GM21528 (cell line): ENCODE data around the gene CYP26B1.

Experiments
- ATAC-seq: cut with Tn5 transposase; IDR thresholded peaks from one replicate; pipeline ENCODE4 v1.9.1; 2021; ENCODE audit warnings: mild to moderate bottlenecking, moderate library complexity; ENCODE audit not compliant: unreplicated experiment, low FRiP score

The CYP26B1 gene

DNA sequence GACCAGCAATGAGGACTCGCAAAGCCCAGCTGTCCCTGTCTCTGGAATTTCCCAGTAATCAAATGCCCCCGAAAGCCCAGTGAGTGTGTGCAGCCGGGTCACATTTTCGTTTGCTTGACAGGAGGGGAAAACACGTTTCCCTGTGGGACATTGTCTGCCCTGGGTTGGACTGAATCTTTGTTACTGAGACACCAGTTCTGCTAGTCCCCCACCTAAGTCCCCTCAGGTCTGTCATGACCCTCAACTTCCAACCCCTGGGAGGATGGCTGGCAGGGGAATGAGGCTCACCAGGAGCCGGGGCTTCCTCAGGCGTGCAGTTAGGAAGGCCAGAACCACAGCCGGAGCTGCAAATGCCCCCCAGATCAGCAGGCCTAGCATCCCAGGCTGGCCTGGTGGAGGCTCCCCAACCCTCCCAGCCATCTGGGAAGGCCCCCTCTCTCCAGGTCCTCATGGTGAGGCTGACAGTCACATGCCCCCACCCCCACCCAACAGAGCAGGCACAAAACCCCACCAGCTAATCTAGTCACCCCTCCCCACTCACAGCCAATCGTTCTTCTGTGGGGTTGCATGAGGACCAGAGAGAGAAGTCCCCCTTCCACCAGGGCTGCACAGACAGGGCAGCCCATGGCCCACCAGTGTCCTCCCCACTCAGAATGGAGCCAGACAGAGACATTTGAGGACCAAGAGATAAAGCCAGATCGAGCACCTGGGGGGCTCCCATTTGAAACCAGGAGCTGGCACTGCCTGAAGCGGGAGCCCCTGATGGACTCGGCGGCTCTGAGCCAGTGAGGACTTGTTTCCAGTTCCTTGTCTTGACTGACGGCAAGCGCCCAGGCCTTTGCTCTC is 33.6 kb downstream of the CYP26B1 start:
- no peak for ATAC-seq

DNA sequence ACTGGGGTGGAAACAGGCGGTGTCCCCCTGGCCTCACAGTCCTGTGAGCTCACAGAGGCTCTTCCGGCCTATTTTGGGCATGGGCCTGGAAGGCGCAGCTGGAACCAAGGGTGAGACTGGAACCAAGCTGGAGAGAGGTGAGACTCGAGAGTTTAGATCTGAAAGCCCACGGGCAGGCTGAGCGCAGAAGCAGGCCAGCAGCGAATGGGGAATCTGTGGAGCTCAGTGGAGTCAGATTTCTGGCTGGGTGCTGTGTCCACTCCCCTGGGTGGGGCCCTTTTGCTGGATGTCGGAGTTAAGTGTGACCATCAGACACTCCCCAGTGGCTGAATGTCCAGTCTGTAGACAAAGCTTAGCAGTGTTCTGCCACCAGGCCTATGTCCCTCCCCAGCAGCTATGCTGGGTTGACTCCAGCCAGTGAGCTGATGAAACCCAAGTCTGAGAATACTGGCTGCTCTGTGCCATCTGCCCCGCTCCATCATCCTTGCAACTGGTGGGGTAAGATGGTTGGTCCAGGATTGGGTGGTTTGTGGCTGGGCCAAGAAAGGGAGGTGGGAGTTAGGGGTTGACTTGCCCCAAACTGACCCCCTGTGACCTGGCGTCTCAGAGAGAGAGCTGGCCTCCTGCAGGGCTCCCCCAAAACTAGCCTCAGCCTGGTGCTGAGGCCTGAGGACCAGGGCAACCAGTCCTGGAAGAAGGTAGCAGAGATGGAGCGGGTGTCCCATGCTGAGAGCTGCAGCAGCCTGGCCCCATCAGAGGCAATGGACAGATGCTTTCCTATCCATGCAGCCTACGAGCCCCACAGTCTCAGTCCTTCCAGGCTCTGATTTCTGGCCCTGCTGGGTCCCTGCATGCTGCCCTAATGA is 34.4 kb downstream of the CYP26B1 start:
- ATAC-seq = no peak

DNA sequence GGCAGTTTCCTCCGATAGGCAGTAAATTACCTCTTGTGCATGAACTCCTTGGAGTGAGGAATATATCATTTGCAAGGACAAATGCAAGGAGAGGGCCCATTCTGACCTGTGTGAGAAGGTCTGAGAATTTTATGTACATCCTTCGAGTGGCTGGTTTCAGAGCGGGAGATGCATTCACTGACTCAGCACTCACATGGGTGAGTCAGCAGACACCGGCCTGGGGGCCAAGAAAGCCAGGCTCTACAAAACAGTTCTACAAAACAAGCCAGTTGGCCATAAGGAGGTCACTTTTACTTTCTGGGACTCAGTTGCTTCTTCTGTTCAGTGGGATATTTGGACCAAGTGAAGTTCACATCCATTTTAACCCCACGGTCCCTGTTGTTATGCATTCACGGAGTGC is 35.3 kb downstream of the CYP26B1 start:
- ATAC-seq = no peak

DNA sequence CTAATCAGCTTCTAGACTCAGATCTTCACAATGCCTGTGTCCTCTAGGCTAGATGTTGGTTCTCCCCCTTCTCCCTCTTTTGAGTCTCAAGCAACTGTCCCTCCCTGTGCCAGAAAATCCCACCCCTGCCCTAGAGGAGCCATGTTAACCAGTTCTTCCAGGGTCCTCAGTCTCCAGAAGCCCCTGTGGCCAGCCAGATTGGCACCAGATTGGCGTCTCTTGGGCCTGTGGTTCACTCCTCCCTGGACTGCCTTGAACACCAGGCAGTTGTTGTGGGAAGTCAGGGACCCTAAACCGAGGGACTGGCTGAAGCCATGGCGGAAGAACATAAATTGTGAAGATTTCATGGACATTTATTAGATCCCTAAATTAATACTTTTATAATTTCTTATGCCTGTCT is 36.6 kb downstream of the CYP26B1 start:
- no peak for ATAC-seq

DNA sequence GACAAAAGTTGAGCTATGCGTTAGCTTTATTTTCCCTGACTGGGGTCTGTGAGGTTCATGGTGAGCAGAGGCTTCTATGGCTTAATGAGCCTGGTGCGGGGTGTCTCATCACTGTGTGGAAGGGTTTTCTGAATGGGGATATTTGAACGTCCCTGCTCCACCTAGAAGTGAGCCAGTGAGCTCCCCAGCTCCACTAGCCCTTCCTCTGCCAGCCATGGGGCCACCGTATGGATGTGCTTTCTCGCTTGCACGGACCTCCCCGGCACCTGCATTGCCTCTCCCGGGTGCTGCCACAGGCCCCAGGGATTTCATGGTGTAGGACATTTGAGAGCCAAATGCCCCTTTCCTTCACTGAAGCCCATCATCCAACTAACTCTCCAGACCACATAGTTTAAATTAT is 37.8 kb downstream of the CYP26B1 start:
- ATAC-seq = no peak

DNA sequence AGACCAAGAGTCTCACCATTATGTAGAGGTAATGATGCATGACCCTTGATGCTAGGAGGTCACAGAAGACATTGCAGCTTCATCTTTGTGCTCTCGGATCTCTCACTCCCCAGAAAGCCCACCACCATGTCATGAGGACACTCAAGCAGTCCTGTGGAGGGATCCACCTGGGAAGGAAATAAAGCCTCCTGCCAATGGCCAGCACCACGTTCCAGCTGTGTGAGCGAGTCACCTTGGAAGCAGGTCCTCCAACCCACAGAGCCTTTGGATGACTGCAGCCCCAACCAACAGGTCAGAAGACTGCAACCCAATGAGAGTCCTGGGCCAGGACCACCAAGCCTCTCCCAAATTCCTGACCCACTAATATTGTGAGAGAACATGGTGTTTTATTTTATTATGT is 38.4 kb downstream of the CYP26B1 start:
- ATAC-seq = no peak

DNA sequence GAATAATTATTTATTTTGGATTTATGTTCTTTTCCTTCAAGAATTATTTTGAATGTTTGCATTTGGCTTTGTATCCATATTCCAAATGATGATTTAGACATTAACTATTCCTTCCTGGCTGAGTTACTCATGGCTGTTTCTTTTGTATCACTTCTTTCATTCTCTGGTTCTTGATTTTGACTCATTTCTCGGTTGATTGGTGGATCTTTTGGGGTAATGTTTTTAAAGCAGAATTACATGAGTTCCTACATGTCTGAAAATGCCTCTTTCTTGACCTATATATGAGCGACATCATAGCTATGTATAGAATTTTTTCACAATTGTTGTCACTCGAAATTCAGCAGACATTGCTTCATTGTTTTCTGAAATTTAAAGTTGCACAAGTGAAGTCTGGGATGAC is 39.5 kb downstream of the CYP26B1 start:
- ATAC-seq = no peak

DNA sequence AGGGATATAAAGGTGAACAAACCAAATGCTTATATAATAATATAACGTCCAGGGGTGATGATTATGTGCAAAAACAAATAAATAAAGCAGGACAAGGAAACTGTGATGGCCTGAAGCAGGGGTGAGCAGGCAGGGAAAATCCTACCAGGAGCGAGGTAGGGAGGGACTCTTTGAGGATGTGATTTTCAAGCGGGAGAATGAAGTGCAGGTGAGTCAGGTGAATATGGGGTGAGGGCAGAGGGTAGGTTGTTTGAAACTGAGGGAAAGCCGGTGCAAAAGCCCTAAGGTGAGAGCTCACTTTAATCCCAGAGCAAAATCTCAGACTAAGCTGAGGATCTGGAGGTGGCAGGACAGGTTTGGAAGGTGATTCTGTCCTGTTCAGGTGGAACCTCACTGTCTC is 40.7 kb downstream of the CYP26B1 start:
- ATAC-seq = no peak

DNA sequence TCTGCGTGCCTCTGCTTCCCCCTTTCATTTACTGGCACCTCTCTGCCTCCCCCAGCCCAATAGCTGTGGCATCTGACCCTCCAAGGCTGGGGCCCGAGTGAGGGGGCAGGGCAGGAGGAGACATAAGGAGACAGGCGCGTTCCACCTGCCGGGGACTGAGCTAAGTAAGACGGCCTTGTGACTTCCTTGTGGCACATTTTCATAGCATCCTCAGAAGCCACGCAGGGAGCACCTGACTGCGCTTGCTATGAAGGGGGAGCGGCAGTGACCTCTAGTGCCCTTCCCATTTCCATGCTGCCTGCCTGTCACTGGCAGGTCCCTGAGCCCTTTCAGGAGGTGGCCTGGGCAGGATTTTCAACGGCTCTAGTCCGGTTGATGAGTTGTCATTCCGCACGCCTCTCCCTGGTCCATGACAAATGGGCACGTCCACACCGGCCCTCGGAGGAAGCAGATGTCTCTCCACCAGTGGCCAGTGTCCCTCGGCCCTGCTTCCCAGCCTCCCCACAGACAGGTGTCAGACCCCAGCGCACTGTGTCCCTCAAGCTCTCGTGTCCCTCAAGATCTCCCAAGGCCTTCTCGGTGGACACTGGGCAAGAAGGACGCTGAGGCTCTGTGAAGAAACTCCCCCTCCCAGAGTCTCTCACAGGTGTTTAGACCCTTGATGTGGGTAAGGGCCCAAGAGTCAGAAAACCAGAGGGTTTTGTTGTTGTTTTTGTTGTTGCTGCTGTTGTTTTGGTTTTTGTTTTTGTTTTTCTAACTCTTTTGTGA is 42.7 kb downstream of the CYP26B1 start:
- ATAC-seq = no peak

DNA sequence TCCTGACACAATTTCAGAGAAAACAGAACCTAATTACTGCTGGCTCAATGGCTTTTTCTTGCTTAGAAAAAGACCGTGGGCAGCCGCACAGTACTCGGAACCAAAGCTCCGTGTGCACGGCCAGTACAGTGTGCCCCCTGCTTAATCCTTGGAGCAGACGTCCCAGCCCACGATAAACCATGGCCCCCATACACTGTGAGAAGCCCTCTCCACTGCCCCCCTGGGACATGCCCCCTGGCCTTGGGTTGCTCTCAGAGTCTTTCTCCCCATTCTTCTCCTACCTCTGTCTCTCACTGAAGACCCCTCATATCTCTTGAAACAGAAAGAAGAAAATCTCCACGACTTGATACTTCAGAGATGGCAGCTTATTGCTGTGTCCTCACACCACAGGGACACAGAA is 44.0 kb downstream of the CYP26B1 start:
- ATAC-seq = no peak

DNA sequence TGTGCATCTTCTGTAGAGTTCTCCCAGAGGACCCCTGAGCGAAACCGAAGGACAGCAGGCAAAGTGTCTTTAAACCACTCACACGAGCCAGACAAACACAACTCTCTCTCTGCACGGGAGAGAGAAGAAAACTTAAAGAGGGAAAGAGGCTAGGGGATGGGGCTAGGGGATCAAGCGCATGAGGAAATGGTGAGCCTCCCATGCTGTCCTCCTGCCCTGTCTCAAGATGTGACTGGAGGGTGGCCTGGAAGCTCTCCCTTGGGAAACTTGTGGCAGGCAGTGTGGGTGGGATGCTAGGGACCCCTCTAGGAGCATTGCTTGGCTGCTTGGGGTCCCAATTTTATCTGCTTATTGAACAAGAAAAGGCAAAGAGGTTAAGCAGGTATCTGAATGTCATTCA is 44.5 kb downstream of the CYP26B1 start:
- no peak for ATAC-seq

DNA sequence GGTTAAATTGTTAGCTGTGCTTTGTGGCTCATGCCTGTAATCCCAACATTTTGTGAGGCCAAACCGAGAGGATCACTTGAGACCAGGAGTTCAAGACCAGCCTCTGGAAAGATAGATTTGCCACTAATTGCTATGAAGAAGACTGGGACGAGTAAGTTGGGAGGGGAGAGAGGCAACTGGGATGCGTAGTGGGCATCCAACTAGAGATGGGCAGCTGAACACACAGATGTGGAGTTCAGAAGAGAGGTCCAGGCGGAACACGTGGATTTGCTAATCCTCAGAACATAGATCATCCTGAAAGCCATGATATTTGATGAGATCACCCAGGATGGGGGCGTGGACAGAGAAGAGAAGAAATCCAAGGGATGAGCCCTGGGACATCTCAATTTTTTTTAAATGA is 48.7 kb downstream of the CYP26B1 start:
- ATAC-seq = no peak

DNA sequence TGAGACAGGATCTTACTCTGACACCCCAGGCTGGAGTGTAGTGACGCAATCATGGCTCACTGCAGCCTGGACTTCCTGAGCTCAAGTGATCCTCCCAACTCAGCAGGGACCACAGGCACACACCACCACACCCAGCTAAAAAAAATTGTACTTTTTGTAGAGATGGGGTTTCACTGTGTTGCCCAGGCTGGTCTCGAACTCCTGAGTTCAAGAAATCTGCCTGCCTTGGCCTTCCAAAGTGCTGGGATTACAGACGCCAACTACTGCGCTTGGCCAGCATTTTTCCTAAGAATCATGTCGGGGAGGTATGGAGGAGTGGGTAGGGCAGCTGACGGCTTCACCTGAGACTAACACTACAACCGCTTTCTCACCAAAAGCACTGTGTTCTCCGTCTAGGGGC is 50.4 kb downstream of the CYP26B1 start:
- no peak for ATAC-seq

DNA sequence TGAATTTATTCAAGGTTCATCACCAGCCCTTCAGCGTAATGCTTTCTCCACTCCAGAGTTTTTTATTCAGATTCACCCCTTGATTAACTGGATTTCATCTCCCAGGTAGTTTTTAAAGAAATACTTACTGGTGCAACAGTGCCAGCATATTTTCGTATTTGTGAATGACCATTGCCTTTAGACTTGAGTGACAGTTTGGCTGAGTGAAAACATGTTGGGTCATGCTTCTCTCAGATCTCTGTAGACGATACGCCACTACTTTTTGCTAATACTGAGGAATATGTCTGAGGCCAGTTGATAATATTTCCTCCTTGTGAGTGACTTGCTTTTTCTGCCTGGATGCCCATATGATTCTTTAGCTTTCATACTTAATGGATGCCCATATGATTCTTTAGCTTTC is 51.5 kb downstream of the CYP26B1 start:
- ATAC-seq = no peak

DNA sequence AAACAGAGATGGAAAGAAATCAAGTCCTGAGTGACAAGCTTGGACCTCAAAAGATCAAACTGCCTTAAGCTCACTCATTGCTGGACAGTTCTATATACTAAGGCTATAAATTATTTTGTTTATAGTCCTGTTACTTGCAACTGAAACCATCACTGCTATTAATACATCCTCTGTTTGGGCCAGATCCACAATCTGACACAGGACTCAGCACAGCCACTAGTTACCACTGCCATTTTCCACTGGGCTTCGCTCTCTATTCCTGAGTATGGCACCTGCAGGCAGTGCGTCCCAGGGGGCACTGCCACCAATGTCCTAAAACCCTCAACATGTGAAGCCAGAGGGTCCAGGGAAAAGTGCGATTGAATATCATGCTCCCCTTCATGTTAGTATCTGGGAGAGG is 52.3 kb downstream of the CYP26B1 start:
- no peak for ATAC-seq

DNA sequence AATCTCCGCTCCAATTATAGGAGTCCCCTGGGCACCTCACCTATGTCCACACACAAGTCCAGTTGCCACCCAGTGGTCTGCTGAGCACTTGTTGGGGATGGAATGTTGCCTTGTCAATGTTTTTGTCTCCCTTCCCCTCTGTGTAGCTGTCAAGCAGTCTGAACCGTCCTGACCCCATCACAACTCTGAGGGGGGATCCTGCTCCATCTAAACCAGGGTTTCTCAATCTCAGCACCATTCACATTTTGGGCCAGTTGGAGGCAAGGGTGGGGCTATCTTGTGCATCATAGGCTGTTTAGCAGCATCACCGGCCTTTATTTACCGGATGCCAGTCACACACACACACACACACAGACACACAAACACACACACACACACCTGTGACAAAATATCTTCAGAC is 53.0 kb downstream of the CYP26B1 start:
- no peak for ATAC-seq

DNA sequence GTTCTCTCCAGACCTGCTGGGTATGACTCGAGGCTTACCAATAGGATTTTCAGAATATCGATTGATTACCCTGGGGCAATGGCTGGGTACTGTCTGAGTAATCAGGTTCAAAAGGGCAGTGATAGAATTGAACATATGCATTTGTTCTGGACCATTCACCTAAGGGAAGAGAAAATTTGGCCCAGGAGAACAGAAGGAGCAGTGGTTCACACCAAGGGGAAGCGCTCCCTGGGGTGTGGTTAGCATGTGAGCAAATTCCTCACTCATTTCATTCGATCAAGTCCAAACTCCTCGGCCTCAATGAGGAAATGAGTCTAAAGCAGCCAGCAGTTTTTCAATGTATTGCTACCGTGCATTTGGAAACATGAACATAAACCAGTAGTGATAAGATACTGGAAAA is 55.6 kb downstream of the CYP26B1 start:
- ATAC-seq = no peak

DNA sequence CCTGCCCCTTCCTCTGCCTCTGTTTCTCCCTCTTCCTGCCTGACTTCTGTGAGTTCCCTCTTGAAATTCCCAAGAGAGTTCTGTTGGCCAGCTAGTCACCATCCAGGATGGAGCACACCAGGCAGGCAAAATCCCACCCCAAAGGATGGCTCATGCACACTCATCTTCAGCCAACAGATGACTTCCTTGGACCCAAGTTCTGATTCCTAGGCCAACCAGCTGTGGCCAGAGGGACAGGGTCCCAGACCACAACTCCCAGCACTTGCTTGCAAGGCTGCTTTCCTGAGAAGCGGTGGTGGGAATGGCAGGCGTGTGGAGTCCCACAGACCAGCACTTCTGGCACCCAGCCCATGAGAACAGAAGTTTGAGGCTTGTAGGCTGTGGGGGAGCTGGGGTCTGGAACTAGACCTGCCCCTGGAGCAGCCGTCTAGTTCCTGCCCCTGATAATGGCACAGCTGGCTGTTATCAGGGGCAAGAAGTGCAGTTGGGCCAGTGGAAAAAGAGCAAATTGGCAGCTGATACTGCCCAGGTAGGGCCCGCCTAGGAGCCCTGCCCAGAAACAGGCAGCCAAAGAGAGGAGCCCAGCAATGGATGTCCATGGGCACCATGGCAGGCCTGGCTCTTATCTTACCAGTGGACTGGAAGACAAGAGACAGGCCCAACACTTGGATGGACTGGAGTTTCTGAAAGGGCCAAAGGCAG is 56.7 kb downstream of the CYP26B1 start:
- ATAC-seq = no peak

DNA sequence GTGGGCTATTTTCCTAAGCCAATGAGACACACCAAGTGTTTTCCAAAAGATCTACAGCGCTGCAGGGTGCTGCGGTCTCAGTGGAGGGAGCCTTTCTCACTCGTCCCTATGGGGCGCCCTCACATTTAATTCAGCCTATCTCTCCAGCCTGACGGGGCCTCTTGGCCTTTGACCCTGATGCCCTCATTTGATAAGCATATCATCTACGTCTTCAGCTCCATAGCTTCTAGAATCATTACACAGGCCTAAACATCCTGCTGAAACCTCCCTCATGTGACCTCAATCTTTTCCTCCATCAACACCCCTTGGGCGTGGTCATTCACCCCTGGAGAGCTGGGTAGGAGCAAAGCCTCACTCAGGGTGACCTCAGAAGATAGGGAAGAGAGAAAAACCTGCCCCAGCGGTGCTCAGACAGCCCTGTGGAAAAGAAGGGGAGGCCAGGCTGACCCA is 57.4 kb downstream of the CYP26B1 start:
- no peak for ATAC-seq

DNA sequence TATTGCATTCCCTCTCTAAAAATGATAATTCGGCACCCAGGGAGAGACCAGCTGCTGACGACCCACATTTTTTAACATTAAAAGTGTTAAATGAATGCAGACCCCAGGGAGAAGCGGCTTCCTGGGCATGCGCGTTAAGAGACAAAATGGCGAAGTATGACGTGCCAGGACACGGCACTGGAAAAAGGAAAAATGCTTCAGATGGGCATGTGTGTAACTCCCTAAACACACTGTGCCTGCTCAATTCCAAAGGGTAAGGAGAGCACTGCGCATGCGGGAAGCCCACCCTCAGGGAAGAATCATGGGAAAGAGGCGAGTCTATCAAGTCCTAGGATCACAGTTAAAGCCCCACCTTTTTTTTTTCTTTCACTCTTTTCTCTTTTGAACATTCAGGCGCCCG is 58.1 kb downstream of the CYP26B1 start:
- no peak for ATAC-seq
